Ureter (tissue), 1 donor: ENCODE data around the gene SFXN4. TPM values are rescaled to one million over a fixed set of nuclear protein-coding genes. Genes with fewer than 3 reads are reported as not detected.
"Not testable (repeated sequence)": the region's sequence is repeated elsewhere in the genome, so short reads cannot be mapped to it uniquely, and the experiment has no call there.

Experiments used
- DNase-seq: peaks from one replicate; pipeline ENCODE4 v3.0.0-alpha.2; 2020; ENCODE audit warnings: low spot score
- total RNA-seq: library from RNA; stranded (reverse); gene quantifications from one replicate; pipeline ENCODE4 v1.2.4, GENCODE V29; 2023
- donor health status: DM: yes; HTN: yes; CAD: no.

The SFXN4 gene
- total RNA-seq, 1 donor from 2014 or later, result 34.5 TPM

GRCh38 chr10:119143657-119144056 lies 21.9 kb downstream of the SFXN4 start:
- DNase-seq, result no peak

DNA sequence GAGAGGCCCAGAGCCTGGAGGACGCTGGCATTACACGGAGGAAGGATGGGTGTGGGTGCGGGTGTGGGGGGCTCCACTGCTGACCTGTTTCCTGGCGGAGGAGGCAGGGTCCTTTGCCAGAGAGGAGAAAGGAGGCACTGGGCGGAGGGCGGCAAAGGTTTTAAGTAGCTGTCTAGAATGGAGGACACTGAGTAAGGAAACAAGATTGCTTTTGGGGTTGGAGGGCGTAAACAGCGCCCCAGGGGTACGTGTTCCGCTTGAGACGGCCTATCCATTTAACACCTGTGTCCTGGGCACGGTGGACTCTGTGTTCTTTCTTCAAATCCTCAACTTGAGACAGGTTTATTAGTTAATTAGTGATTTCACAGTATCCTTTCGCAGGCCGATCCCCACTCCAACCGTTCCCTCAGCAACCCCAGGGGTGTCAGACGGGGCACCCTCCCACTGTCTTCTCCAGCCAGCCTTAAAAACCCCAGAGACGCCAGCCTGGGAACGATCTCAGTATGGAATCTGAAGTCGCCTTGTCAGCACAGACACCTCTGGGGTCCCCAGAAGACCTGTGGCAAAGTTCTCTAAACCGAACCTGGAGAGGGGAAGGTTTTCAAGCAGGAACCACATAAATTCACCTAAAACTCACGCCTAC lies 24.8 kb downstream of the SFXN4 start:
- DNase-seq, result no peak

DNA sequence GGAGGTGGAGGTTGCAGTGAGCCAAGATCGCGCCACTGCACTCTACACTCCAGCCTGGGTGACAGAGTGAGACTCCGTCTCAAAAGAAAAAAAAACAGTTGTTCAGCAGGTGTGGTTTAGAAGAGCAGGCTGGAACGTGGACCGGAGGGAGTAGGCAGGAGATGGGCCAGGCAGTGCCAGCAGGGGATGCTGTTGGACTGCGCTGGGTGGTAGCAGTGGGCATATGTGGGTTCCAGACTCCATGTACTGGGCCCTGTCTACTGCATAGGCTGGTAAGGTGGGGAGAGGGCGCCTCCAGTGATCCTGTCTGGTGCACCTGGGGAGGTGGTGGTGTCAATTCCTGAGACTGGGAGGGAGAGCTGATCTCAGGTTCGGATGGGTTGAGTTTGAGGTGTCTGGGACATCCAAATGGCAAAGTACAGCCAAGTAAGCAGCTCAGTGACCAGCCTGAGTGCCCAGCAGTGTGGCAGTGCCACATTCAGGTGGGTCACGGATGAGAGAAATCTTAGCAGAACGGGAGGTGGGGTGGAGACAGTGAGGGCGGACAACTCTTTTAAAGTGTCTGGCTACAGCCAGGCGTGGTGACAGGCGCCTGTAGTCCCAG lies 25.9 kb downstream of the SFXN4 start:
- no peak for DNase-seq

GRCh38 chr10:119138346-119139306 lies 26.9 kb downstream of the SFXN4 start:
- DNase-seq, result no peak

- not testable (repeated sequence) for DNase-seq
Measured at GRCh38 chr10:119137878-119138277, 27.6 kb downstream of the SFXN4 start.

- DNase-seq, result no peak
Measured at GRCh38 chr10:119136084-119136483, 29.4 kb downstream of the SFXN4 start.

DNA sequence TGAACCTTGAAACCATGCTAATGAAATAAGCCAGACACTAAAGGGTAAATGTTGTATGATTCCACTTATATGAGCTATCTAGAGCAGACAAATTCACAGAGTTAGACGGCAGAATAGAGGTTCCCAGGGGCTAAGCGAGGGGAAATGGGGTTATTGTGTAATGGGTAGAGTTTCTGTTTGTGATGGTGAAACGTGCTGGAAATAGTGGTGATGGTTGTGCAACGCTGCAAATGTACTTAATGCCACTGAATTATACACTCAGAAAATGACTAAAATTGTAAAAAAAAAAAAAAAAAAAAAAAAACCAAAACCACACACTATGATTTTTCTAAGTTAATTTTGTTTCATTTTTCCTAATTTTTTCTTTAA lies 30.0 kb downstream of the SFXN4 start:
- no peak for DNase-seq

GRCh38 chr10:119133949-119134348 lies 31.6 kb downstream of the SFXN4 start:
- no peak for DNase-seq

- DNase-seq, result no peak
Measured at GRCh38 chr10:119132521-119133345, 32.8 kb downstream of the SFXN4 start.

GRCh38 chr10:119131512-119132240 lies 33.8 kb downstream of the SFXN4 start:
- DNase-seq, result no peak

DNA sequence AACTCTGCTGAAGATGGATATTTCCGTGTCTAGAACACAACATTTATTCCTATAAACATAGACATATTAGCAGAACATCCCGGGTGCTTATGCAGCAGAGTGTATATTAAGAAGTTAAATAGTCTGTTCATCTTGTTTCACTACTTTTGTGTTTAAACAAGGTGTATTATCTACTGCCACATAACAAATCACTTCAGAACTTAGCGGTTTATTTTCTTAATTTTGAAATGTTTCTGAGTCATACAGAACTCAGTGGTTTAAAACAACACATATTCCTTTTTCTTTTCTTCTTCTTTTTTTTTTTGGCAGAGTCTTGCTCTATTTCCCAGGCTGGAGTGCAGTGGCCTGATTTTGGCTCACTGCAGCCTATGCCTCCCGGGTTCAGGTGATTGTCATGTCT lies 35.8 kb downstream of the SFXN4 start:
- no peak for DNase-seq

GRCh38 chr10:119125942-119126341 lies 39.6 kb downstream of the SFXN4 start:
- DNase-seq, result no peak

- DNase-seq, result no peak
Measured at GRCh38 chr10:119120875-119121274, 44.6 kb downstream of the SFXN4 start.

DNA sequence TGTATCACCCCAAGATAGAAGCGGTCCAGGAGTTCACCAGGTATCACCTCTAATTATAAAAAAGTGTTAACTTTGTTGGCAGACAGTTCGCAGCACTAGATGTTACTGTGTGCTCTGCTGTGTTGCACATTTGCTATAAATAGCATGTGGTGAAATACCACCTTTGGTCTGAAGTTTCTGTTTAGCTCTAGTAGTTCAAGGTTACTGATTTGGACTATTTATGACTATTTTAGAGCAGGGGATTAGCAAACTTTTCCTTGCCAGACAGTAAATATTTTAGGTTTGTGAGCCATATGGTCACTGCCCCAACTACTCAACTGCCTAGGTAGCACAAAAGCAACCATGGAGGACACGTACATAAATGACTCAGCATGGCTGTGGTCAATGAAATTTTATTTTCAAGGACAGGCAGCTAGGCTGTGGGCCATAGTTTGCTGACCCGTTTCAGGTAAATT lies 45.1 kb downstream of the SFXN4 start:
- DNase-seq, result no peak

GRCh38 chr10:119119400-119119799 lies 46.1 kb downstream of the SFXN4 start:
- DNase-seq, result no peak

DNA sequence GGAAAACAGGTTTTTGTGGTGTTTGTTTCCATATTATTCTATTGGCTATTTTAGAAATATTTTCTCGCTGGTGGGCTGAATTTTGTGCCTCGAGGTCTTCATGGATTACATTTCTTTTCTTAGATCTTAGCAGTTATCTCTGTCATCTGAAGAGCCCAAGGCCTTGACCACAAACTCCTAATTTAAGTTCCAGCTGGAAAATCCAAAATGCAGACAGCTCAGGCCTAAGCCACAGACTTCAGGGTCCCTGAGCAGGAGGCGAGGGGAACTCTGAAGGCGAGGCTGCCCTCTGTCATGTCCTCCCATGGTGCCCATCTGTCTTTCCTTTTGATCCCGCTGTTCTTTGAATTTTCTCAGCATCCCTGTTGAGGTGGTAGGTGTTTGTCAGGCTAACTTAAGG lies 47.3 kb downstream of the SFXN4 start:
- DNase-seq, result no peak

GRCh38 chr10:119116326-119116951 lies 49.1 kb downstream of the SFXN4 start:
- DNase-seq, result no peak

DNA sequence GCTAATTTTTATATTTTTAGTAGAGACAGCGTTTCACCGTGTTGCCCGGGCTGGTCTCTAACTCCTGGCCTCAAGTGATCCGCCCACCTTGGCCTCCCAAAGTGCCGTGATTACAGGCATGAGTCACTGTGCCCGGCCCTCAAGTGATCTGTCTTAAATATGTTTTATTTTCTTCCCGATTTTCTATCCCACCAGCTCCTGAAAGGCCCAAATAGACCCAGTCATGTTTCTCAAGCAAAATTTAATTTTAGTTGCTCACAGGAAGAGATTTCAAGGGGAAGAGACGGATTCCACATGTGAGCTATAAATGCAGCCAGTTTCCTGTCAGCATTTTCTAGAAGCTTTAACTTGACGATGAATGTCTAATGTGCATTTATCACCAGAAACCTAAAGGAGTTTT lies 49.6 kb downstream of the SFXN4 start:
- DNase-seq, result no peak

GRCh38 chr10:119113751-119114732 lies 51.5 kb downstream of the SFXN4 start:
- DNase-seq, result no peak
